H1 (cell line): ENCODE data around the gene DDX18. TPM values are rescaled to one million over a fixed set of nuclear protein-coding genes. Genes with fewer than 3 reads are reported as not detected.

ENCODE experiments used
- CTCF ChIA-PET: fragments of 300-600 bp; sonication (Branson Sonifier 250); formaldehyde crosslinking; loops from one replicate; lab custom pipeline; 2021; ENCODE audit not compliant: partially characterized antibody; lab: Charles Lee
- POLR2A ChIA-PET: fragments of 300-600 bp; sonication (Branson Sonifier 250); formaldehyde crosslinking; loops from one replicate; lab custom pipeline; 2021; ENCODE audit warnings: inconsistent platforms; ENCODE audit not compliant: partially characterized antibody; lab: Charles Lee
- DNase-seq, 2 experiments: peaks; one replicate each; pipeline versions ENCODE4 v3.0.0 to v3.0.0-alpha.2; 2010 to 2022; ENCODE audit warnings: low spot score in 2 of 2, low read depth in 1 of 2, mixed read lengths in 1 of 2
- FAIRE-seq: peaks from 2 replicates; lab custom pipeline; 2011; peaks lifted over from hg19 to GRCh38; lab: Jason Lieb, UNC
- H2AFZ ChIP-seq: 2 replicates; pipeline ENCODE4 v1.8.1; 2012; ENCODE audit warnings: low read length, inconsistent platforms
- H2AK5ac ChIP-seq: 2 replicates; pipeline ENCODE4 v1.6.1; 2013; ENCODE audit warnings: low read depth, low read length
- H2BK120ac ChIP-seq: replicated peaks from 2 replicates; pipeline ENCODE3; 2013; ENCODE audit warnings: low read depth, low read length, inconsistent platforms
- H2BK12ac ChIP-seq: 2 replicates; pipeline ENCODE4 v1.6.1; 2013; ENCODE audit warnings: low read depth, low read length
- H2BK15ac ChIP-seq: 2 replicates; pipeline ENCODE4 v1.6.1; 2013; ENCODE audit warnings: low read length
- H2BK20ac ChIP-seq: 2 replicates; pipeline ENCODE4 v1.6.1; 2013; ENCODE audit warnings: low read length
- H2BK5ac ChIP-seq: 2 replicates; pipeline ENCODE4 v1.6.1; 2013; ENCODE audit warnings: low read depth, low read length
- H3K14ac ChIP-seq: 2 replicates; pipeline ENCODE4 v1.6.1; 2013; ENCODE audit warnings: inconsistent platforms; ENCODE audit not compliant: insufficient read length
- H3K18ac ChIP-seq: 2 replicates; pipeline ENCODE4 v1.6.1; 2013; ENCODE audit warnings: low read length; ENCODE audit errors: extremely low read depth
- H3K23ac ChIP-seq: 2 replicates; pipeline ENCODE4 v1.6.1; 2013; ENCODE audit warnings: inconsistent platforms; ENCODE audit not compliant: insufficient read length
- H3K23me2 ChIP-seq: 2 replicates; pipeline ENCODE4 v1.6.1; 2013; ENCODE audit warnings: low read depth, low read length
- H3K27ac ChIP-seq: 2 replicates; pipeline ENCODE4 v1.6.1; 2011; ENCODE audit warnings: low read depth, low read length, inconsistent platforms
- H3K27me3 ChIP-seq, 4 experiments: replicated peaks in 1 of 4; 1 replicate in 1 of 4; 2 replicates in 3 of 4; pipeline versions ENCODE4 v1.6.1 to v1.8.1; 2011 to 2013; ENCODE audit warnings: low read length in 3 of 4, mild to moderate bottlenecking in 3 of 4, inconsistent platforms in 2 of 4, mixed read lengths in 2 of 4, moderate library complexity in 1 of 4; ENCODE audit not compliant: control insufficient read depth in 3 of 4, insufficient read depth in 3 of 4; ENCODE audit errors: extremely low read depth in 1 of 4
- H3K36me3 ChIP-seq, 4 experiments: 2 replicates each; pipeline versions ENCODE4 v1.6.1 to v1.8.1; 2011 to 2013; ENCODE audit warnings: mild to moderate bottlenecking in 4 of 4, low read length in 3 of 4, moderate library complexity in 2 of 4, control low read depth in 1 of 4, inconsistent platforms in 1 of 4; ENCODE audit not compliant: insufficient read depth in 4 of 4, control insufficient read depth in 2 of 4
- H3K4ac ChIP-seq: replicated peaks from 2 replicates; pipeline ENCODE3; 2013; ENCODE audit warnings: low read length, low read depth, mixed read lengths, inconsistent platforms; ENCODE audit not compliant: insufficient read length
- H3K4me1 ChIP-seq, 4 experiments: replicated peaks in 1 of 4; 1 replicate in 1 of 4; 2 replicates in 3 of 4; pipeline versions ENCODE4 v1.6.1 to v1.8.1; 2011 to 2013; ENCODE audit warnings: low read length in 3 of 4, inconsistent platforms in 2 of 4, mixed read lengths in 1 of 4; ENCODE audit not compliant: insufficient read depth in 4 of 4, control insufficient read depth in 3 of 4
- H3K4me2 ChIP-seq, 2 experiments: 2 replicates each; pipeline versions ENCODE4 v1.6.1 to v1.8.1; 2011 to 2013; ENCODE audit warnings: low read depth in 2 of 2, low read length in 2 of 2, control low read depth in 1 of 2, inconsistent platforms in 1 of 2, mild to moderate bottlenecking in 1 of 2; ENCODE audit not compliant: insufficient read depth in 1 of 2
- H3K4me3 ChIP-seq, 4 experiments: fragments of 200-600, 300-600 bp in 1 of 4; sonication (generic), shearing (Covaris generic), sonication (Bioruptor Twin) in 1 of 4; 2 replicates each; pipeline versions ENCODE4 v1.5.1 to v1.8.1; 2011 to 2016; ENCODE audit warnings: low read length in 4 of 4, low read depth in 3 of 4, control low read depth in 2 of 4, inconsistent platforms in 2 of 4, mild to moderate bottlenecking in 2 of 4, mixed read lengths in 1 of 4, moderate library complexity in 1 of 4; ENCODE audit not compliant: insufficient read depth in 2 of 4; ENCODE audit errors: extremely low read depth in 1 of 4
- H3K56ac ChIP-seq: replicated peaks from 2 replicates; pipeline ENCODE3; 2013; ENCODE audit warnings: low read depth, mild to moderate bottlenecking, mixed read lengths, low read length, inconsistent platforms; ENCODE audit not compliant: insufficient read length
- H3K79me1 ChIP-seq: 2 replicates; pipeline ENCODE4 v1.6.1; 2013; ENCODE audit warnings: low read depth, low read length, control low read depth
- H3K79me2 ChIP-seq, 2 experiments: 2 replicates each; pipeline versions ENCODE4 v1.6.1 to v1.8.1; 2012 to 2013; ENCODE audit warnings: low read length in 2 of 2, mild to moderate bottlenecking in 2 of 2, inconsistent platforms in 1 of 2; ENCODE audit not compliant: insufficient read depth in 2 of 2, control insufficient read depth in 1 of 2
- H3K9ac ChIP-seq, 4 experiments: replicated peaks in 1 of 4; 1 replicate in 1 of 4; 2 replicates in 3 of 4; pipeline versions ENCODE4 v1.6.1 to v1.8.1; 2011 to 2013; ENCODE audit warnings: low read depth in 3 of 4, low read length in 3 of 4, control low read depth in 2 of 4, mild to moderate bottlenecking in 2 of 4, moderate library complexity in 2 of 4, inconsistent platforms in 1 of 4; ENCODE audit errors: extremely low read depth in 1 of 4
- H3K9me3 ChIP-seq, 2 experiments: 2 replicates each; pipeline versions ENCODE4 v1.6.1 to v1.8.1; 2012 to 2013; ENCODE audit warnings: mild to moderate bottlenecking in 2 of 2, moderate library complexity in 2 of 2, control low read depth in 1 of 2, inconsistent platforms in 1 of 2, low read depth in 1 of 2, low read length in 1 of 2, mixed read lengths in 1 of 2; ENCODE audit not compliant: insufficient read depth in 2 of 2
- H4K20me1 ChIP-seq, 2 experiments: replicated peaks in 1 of 2; 2 replicates each; pipeline versions ENCODE3 to v1.8.1; 2011 to 2013; ENCODE audit warnings: inconsistent platforms in 2 of 2, low read length in 2 of 2, mild to moderate bottlenecking in 1 of 2; ENCODE audit not compliant: insufficient read depth in 2 of 2, control insufficient read depth in 1 of 2
- H4K5ac ChIP-seq: 2 replicates; pipeline ENCODE4 v1.6.1; 2013; ENCODE audit warnings: low read length, low read depth, mixed read lengths, inconsistent platforms; ENCODE audit not compliant: insufficient read length
- H4K8ac ChIP-seq: 2 replicates; pipeline ENCODE4 v1.8.0; 2013; ENCODE audit warnings: mild to moderate bottlenecking, moderate library complexity, low read length, inconsistent platforms; ENCODE audit not compliant: insufficient read depth; ENCODE audit errors: extremely low read depth
- H4K91ac ChIP-seq: replicated peaks from 2 replicates; pipeline ENCODE3; 2013; ENCODE audit warnings: low read length, mixed read lengths, inconsistent platforms; ENCODE audit not compliant: insufficient read length
- CBX8 ChIP-seq: fragments of 300-800, 300-1000 bp; sonication (generic); IDR thresholded peaks from 2 replicates; pipeline ENCODE4 v1.7.1; 2016; ENCODE audit warnings: low read depth, low read length, borderline replicate concordance
- CEBPB ChIP-seq: IDR thresholded peaks from 2 replicates; pipeline ENCODE4 v1.6.1; 2012; ENCODE audit warnings: low read depth, low read length
- CHD1 ChIP-seq: IDR thresholded peaks from 2 replicates; pipeline ENCODE4 v1.6.1; 2012; ENCODE audit warnings: low read depth, low read length, improper control_type of control experiment
- JUN ChIP-seq: IDR thresholded peaks from 2 replicates; pipeline ENCODE4 v1.6.1; 2011; ENCODE audit warnings: low read depth, mild to moderate bottlenecking, improper control_type of control experiment, low read length
- NANOG ChIP-seq: IDR thresholded peaks from 2 replicates; pipeline ENCODE4 v1.6.1; 2011; ENCODE audit warnings: low read length, low read depth, mild to moderate bottlenecking, inconsistent platforms; ENCODE audit not compliant: insufficient read depth, poor library complexity, severe bottlenecking
- RAD21 ChIP-seq, 2 experiments: IDR thresholded peaks in 1 of 2; conservative IDR thresholded peaks in 1 of 2; 2 replicates each; pipeline ENCODE4 v1.6.1; 2011; ENCODE audit warnings: low read depth in 2 of 2, low read length in 2 of 2, improper control_type of control experiment in 1 of 2, inconsistent platforms in 1 of 2, mild to moderate bottlenecking in 1 of 2, moderate library complexity in 1 of 2
- SAP30 ChIP-seq: fragments of 300-600 bp; sonication (generic); IDR thresholded peaks from 2 replicates; pipeline ENCODE4 v1.7.1; 2012; ENCODE audit warnings: low read length, moderate library complexity, mild to moderate bottlenecking, inconsistent platforms; ENCODE audit not compliant: insufficient read depth, insufficient replicate concordance
- SIRT6 ChIP-seq: IDR thresholded peaks from one replicate; pipeline ENCODE4 v1.7.1; 2012; ENCODE audit warnings: low read length, inconsistent platforms
- SP4 ChIP-seq: IDR thresholded peaks from 2 replicates; pipeline ENCODE4 v1.6.1; 2012; ENCODE audit warnings: low read length, inconsistent platforms
- TAF1 ChIP-seq: IDR thresholded peaks from 2 replicates; pipeline ENCODE4 v1.6.1; 2011; ENCODE audit warnings: mild to moderate bottlenecking, low read depth, low read length
- WGBS, 2 experiments: shearing (Covaris generic) in 1 of 2; methylation state at CpG; one replicate each; pipeline versions ENCODE4 v1.1.6 to v1.1.7; 2013 to 2015; ENCODE audit warnings: low lambda C conversion rate in 2 of 2, mixed read lengths in 2 of 2, inconsistent platforms in 1 of 2, low coverage in 1 of 2, missing lambda C conversion rate in 1 of 2; ENCODE audit not compliant: insufficient replicate concordance in 2 of 2, insufficient coverage in 1 of 2, insufficient read length in 1 of 2; ENCODE audit errors: extremely low coverage in 1 of 2, missing lambda C conversion rate in 1 of 2; 5-methylcytosine and 5-hydroxymethylcytosine counted together
- polyA plus RNA-seq, 7 experiments: library from polyadenylated mRNA; depleted of rRNA in 3 of 7; stranded (reverse) in 5 of 7; unstranded in 2 of 7; fragments of >200 nt in 5 of 7; fragments of 200-250 nt in 2 of 7; gene quantifications; 1 replicate in 5 of 7; 2 replicates in 1 of 7; 4 replicates in 1 of 7; pipeline versions ENCODE4 v1.2.1 to v1.2.3, GENCODE V29; 2011 to 2013; ENCODE audit warnings: missing spikeins in 2 of 7, mixed read lengths in 2 of 7
- total RNA-seq: library from RNA; stranded (reverse); fragmentation: NEBNext Ultra II Directional; extraction: Animal tissue kit (Norgen Biotek cat#: 25700); gene quantifications from 2 replicates; pipeline ENCODE4 v1.2.1, GENCODE V29; 2021
- TF ChIP-seq, protein P1 (sequence below): IDR thresholded peaks from 2 replicates; pipeline ENCODE4 v1.6.1; 2012; ENCODE audit warnings: inconsistent platforms

The DDX18 gene
- total and polyA plus RNA-seq, 2 of the 8 experiments (the other 6 are each of a cell fraction or from before 2014, with no cell fraction given): 31.3 to 119 TPM

DNA sequence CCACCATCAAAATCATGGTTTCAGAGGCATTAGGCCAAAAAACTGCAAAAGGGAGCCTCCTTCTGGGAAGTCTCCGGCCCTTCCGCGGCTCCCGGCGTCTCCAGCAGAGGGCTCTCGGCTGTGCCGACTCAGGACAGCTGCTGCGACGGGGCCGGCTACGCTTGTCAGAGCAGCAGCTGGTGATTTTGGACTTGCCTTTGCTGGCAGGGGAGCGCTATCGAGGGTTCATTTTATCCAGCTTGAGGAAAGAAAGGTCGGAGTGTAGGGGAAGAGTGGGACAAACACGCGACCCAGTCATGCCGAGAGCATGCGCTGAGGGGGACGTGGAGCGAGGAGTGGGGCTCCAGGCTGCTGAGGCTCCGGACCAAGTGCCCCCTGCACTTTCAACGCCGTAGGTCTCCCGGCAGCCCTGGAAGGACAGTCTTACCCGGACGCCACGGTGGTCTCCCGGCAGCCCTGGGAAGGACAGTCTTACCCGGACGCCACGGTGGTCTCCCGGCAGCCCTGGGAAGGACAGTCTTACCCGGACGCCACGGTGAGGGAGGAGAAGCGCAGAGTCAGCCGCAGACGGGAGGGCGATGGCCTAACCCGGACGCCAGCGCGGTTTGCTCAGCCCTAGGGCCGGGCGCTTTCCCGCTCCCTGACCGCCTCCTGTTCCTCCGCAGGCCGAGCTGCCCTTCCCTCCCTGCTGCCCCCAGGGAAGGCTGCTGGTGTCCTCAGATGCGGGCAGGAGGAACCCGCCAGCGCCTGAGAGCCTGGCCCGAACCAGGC is 21.7 kb downstream of the DDX18 start:
- Histone ChIP-seq H2BK120ac (no peak overlapping the region), H3K27ac (no peak overlapping the region), H4K91ac (no peak overlapping the region), H3K4me1 (peaks cover 0 to 2% (median under 1%) of the 10 kb centered on the region in 4 experiments; a peak in 3 of 7 replicates), H3K23ac (no peak overlapping the region), H3K4me2 (peak overlapping the region; percentile 98 to 99), H2AFZ (no peak overlapping the region), H3K4ac (no peak overlapping the region), H3K14ac (no peak overlapping the region), H4K20me1 (peaks cover 2 to 11% of the 10 kb centered on the region in 2 experiments), H3K4me3 (peak overlapping the region; percentile 37 to 52 (median 42)), H3K9ac (peak overlapping the region in 3 of 4 experiments; percentile 8 to 35 (median 9); a peak in 4 of 7 replicates), H2AK5ac (no peak overlapping the region), H3K27me3 (peaks cover 0 to 4% (median 0%) of the 10 kb centered on the region in 4 experiments; a peak in 2 of 7 replicates), H2BK5ac (no peak overlapping the region), H2BK20ac (no peak overlapping the region), H3K23me2 (peaks cover 4% of the 10 kb centered on the region; the same call in 1 of the 2 replicates), H3K56ac (no peak overlapping the region), H4K8ac (peak overlapping the region; percentile 70; the same call in 1 of the 2 replicates), H4K5ac (no peak overlapping the region), H2BK15ac (no peak overlapping the region), H2BK12ac (no peak overlapping the region), H3K18ac (no peak overlapping the region; the same call in 1 of the 2 replicates), H3K9me3 (no peaks in the 10 kb centered on the region), H3K79me2 (no peaks in the 10 kb centered on the region), H3K79me1 (no peaks in the 10 kb centered on the region; the same call in 1 of the 2 replicates), H3K36me3 (peaks cover 0 to 18% (median 11%) of the 10 kb centered on the region in 4 experiments; a peak in 6 of 8 replicates)
- 7% methylated on average over 52 of the region's 53 CpGs; no CpG with 5 or more reads in 1 of the 2 experiments for WGBS, 2 experiments
- ChIA-PET CTCF (interaction anchor here (0.6 to 4.0 kb wide), 16 partner anchors 10 to 225 kb away, joined by 3 to 27 read pairs (median 6); no protein-coding TSS in a partner anchor), POLR2A (interaction anchor here (1.1 to 1.8 kb wide), 5 partner anchors 13 to 167 kb away, joined by 4 to 5 read pairs (median 4); partner anchors contain the start of gene DDX18)
- DNase-seq: peak in 1 of 2 experiments; percentile 89
- no peak for FAIRE-seq
- TF ChIP-seq, protein P1, sequence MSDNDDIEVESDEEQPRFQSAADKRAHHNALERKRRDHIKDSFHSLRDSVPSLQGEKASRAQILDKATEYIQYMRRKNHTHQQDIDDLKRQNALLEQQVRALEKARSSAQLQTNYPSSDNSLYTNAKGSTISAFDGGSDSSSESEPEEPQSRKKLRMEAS: peak; percentile 49
- peak; percentile 23 for TF ChIP-seq NANOG
- TF ChIP-seq SIRT6: no peak
- no peak for TF ChIP-seq SP4
- no peak for TF ChIP-seq CHD1
- peak; percentile 88 for TF ChIP-seq SAP30
- no peak for TF ChIP-seq CBX8
- no peak for TF ChIP-seq JUN
- TF ChIP-seq TAF1: no peak
- no peak for TF ChIP-seq CEBPB
- peak; percentile 72 to 85 for TF ChIP-seq RAD21 (IDR thresholded peaks at IDR 0.05 in 1 of 2, conservative IDR thresholded peaks at IDR 0.05 in 1 of 2; ENCODE audit: low read depth in 2 of 2, low read length in 2 of 2)
